Thyroid gland (tissue), 4 donors: ENCODE results near the gene ACTG2.

Experiments
- CTCF ChIP-seq, 6 experiments: fragments of 200-600 bp in 3 of 6; fragments of 450-650 bp in 3 of 6; sonication (generic) in 3 of 6; IDR thresholded peaks; one replicate each; pipeline ENCODE4 v1.5.1; 2016 to 2019; ENCODE audit warnings: antibody characterized with exemption in 6 of 6, mild to moderate bottlenecking in 2 of 6, inconsistent platforms in 1 of 6, moderate library complexity in 1 of 6
- POLR2A ChIP-seq, 2 donors: fragments of 450-650 bp; IDR thresholded peaks; one replicate each; pipeline ENCODE4 v1.6.1; 2017; ENCODE audit warnings: antibody characterized with exemption in 2 of 2, mild to moderate bottlenecking in 2 of 2, moderate library complexity in 1 of 2

GRCh38 chr2:73949802-73950201 is 57.0 kb downstream of the ACTG2 start:
- TF ChIP-seq CTCF (IDR thresholded peaks at IDR 0.05) (no peak), POLR2A (IDR thresholded peaks at IDR 0.05) (no peak)
